Astrocyte of the hippocampus (primary cell): ENCODE measurements around the gene ABHD6.
"Not testable (repeated sequence)": the region's sequence is repeated elsewhere in the genome, so short reads cannot be mapped to it uniquely, and the experiment has no call there.

ENCODE experiments used
- DNase-seq: peaks from one replicate; pipeline ENCODE4 v3.0.0; 2011; ENCODE audit warnings: low read depth, low spot score

The ABHD6 gene, protein sequence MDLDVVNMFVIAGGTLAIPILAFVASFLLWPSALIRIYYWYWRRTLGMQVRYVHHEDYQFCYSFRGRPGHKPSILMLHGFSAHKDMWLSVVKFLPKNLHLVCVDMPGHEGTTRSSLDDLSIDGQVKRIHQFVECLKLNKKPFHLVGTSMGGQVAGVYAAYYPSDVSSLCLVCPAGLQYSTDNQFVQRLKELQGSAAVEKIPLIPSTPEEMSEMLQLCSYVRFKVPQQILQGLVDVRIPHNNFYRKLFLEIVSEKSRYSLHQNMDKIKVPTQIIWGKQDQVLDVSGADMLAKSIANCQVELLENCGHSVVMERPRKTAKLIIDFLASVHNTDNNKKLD

DNA sequence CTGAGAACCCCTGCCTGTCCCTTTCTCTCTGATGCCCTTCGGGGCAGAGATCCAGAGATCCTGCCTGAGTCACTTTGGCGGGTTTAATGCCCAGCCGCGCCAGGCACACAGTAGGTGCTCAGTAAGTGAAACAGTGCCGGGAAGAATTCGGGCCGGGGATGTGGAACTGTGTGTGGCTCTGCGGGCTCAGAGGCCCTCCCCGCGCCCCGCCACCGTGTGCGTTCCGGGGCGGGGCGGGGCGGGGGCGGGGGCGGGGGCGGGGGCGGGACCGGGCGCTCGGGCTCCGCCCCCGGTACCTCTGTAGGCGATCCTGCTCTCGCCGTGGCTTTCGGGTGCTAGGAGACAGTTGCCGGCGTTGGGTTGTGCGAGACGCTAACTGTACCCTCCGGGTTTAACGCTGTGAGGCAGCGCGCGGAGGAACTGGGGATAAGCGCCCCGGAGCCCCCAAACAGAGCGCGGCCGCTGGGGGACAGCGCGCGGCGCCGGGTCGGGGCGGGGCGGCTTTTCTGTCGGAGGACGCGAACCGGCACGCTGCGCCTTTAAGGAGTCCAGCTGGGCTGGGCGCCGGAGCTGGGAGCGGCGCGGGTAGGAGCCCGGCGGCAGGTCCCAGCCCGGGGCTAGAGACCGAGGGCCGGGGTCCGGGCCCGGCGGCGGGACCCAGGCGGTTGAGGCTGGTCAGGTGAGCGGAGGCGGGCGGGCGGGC is at the start of gene ABHD6:
Gene ABHD6, plus strand, starts transcription at position 555 of the 703 bp plus-strand sequence. CDS start 18,795 bp downstream, outside the sequence.
- peak; percentile 89 for DNase-seq

DNA sequence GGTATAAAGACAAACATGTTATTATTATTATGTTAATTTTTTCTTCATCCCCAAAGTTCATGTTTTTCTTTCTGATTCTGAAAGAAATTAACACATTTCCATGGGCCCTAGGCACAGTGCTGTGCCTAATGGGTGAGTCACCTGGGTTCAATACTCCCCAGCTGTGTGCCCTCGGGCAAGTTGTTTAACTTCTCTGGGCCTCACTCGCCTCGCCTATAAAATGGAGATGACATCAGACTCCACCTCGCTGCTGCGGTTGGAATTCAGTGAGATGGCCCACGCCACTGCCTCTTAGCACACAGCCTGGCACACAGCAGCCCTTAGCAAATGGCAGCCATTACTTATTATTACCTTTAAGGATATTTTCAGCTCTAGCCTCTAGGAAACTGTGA is 49.4 kb upstream of the ABHD6 start:
- no peak for DNase-seq

DNA sequence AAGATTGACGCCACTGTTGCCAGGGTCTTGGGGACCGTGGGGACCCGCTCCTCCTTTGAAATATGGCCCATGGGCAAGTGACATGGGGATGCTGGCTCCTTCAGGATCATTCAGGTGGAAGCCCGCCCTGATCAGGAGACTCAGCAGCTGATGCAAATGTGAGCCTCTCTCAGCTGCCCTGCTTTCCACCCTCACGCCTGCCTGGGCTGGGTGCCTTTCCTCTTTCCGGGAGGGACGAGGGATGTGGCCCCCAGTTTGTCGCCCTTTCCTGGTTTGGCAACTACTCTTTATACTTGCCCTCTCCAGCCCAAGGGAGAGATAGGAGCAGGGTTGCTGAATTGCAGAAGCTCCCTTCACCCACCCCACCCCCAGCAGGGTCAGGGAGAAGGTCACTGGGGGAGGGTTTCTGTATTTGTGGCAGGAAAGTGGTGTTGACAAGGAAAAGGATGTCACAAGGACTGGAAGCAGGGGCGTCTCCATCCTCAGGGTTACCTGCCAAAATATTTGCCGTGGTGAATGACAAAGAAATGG is 48.6 kb upstream of the ABHD6 start:
- no peak for DNase-seq

DNA sequence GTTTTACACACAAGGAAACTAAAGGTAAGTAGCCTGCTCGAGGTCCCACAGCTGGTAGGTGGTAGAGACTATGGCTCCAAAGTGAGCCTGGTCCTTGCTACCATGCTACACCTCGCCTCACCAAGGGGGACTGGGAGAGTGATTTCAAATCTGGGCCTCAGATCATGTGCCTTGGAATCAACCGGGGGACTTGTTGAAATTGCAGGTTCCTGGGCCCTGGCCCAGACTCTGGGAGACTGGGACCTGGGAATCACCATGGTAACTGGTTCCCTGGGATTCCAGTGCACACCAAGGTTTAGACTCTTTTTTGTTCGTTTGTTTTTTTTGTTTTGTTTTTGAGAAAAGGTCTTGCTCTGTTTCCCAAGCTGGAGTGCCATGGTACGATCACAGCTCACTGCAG is 47.9 kb upstream of the ABHD6 start:
- DNase-seq = no peak

DNA sequence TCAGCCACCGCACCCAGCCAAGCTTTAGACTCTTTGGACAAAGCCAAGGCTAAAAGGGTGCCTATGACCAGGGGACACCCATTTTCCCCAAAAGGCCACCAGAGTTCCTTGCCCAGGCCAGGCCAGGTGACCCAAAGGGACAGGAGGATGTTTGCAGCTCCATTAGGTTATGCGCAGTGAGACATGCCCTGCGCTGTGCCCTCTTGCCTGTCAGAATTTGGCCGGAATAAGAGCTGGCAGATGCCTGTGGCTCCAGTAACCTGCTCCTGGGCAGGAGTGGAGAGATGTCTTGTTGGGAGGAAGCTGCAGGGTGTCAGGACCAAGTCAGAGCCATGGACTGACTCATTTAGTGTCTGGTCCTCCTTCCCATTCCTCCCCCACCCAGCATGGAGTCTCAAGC is 47.3 kb upstream of the ABHD6 start:
- DNase-seq = no peak

DNA sequence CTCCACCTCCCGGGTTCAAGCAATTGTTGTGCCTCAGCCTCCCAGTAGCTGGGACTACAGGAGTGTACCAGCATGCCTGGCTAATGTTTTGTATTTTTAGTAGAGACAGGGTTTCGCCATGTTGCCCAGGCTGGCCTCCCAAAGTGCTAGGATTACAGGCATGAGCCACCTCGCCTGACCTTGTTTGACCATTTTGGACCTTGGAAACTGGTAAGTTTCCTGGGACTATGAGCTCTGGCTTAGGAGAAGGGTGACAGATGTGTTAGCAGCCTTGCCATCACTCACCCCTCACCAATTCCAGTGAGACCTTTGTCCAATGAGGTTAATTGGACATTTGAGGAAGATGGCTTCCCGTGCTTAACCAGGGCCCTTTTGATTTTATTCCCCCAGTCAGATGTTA is 46.7 kb upstream of the ABHD6 start:
- no peak for DNase-seq

DNA sequence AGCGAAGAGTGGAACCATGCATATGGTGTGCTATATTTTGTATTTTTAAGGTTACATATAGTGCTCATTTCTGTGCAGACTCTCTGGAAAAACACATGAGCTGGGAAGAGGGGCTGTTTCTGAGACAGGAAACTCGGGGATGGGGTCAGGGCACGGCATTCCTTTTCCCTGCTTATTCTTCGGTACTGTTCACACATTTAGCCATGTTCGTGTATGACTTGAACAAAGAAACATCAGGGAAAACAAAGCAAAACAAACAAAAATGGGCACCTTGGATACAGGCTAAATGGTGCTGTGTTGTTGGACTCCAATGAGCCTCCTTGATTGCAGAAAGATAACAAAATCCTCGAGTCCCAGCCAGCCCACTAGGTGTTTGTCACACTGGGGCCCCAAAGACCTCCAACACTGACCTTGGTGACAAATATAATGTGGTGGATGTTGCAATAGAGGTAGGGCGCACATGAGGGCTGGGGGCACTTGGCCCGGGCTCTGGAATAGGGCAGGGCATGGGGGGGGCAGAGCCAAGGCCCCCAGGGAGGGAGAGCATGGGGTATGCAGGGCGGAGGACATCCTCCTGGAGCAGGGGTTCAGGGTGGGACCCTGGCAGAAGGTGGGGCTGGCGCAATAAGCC is 46.1 kb upstream of the ABHD6 start:
- no peak for DNase-seq

DNA sequence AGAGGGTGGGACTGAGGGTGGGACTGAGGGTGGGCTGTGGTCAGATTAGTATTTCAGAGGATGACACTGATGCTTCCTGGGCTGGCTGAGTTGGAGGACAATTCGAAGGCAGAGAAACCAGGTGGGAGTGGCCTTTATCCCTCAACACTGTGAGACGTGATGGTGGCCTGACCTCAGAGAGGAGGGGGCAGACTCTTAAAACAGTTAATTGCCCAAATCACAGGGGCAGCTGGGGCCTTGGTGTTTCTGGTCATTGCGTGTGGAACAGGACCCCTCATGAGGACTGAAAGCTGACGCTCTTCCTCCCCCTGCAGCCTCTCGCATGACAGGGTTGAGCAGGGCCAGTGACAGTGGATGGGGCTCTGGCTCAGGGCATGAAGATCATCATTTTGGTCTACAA is 45.5 kb upstream of the ABHD6 start:
- no peak for DNase-seq

DNA sequence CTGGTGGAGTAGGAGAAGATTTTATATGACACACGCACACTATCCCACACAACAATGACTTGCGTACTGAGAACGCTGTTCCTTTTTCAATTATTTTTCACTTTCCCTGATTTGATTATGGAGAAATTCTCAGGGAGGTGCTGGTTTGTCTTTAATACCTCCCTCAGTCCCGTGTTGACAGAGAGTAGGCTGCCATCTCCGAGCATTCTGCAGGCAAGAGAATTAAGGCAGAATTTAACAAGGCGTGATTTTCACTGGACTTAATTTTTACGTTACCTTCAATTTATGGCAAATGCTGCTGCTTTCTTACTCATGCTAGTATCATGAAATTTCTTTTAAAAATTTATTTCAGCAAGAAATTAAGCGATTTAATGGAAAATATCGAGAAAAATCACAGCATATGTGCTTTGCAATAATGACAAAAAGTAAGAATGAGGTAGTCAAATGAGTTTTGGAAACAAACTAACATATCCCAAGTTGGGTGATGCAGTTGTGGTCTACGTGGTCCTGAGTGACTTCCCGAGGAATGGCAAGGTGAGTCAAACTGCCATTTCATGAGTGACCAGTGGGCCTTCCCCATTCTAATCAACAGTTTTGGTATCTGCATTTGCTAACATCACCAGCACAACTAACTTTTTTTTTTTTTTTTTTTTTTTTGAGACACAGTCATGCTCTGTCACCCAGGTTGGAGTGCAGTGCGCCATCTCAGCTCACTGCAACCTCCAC is 43.7 kb upstream of the ABHD6 start:
- no peak for DNase-seq

DNA sequence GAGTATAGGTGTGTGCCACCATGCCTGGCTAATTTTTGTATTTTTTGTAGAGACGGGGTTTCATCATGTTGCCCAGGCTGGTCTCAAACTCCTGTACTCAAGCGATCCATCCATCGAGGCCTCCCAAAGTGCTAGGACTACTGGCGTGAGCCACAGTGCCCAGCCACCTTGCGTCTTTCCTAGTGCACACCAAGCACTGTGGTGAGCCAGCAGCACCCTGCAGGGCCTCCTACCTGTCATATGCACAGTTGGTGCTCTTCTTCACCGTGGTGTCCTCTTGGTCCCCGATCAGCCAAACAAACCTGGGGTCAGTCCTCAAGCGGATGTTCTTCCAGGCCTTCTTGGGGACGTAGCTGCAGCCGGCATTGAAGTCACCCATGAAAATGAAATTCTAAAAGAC is 40.0 kb upstream of the ABHD6 start:
- DNase-seq = no peak

DNA sequence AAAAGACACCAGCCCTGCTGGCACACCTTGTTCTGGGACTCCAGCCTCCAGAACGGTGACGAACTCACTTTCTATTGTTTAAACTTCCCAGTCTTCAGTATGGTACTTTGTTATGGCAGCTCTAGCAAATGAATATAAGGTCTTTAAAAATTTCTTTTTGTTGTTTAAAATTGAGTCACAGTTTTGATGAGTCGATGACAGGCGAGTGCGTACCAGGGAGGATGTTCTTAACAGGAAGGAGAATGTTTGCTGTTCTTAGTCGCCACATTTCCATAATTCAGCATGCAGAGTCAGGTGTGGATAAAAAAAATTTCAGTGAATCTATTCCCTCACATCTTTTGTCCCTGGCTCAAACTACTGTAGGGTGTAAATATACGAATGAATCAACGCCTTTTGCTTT is 39.2 kb upstream of the ABHD6 start:
- DNase-seq = no peak

DNA sequence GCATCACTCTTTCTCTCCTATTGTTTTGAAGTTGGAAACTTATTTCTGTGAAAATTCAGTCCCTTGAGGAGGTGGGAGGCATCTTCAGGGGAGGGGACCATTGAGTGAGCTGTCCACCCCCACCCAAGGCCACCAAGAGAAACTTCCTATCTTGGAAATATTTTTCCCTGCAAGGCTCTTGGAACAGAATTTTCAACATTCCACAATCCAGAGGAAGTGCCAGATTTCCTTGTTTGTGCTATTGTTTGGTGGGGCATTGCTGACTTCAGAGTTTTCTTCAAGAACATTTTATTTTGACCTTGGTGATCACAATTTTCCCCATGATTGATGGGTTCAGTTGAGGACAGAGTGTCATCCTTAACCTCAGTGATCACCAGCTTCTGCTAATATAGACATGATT is 38.8 kb upstream of the ABHD6 start:
- DNase-seq = no peak

DNA sequence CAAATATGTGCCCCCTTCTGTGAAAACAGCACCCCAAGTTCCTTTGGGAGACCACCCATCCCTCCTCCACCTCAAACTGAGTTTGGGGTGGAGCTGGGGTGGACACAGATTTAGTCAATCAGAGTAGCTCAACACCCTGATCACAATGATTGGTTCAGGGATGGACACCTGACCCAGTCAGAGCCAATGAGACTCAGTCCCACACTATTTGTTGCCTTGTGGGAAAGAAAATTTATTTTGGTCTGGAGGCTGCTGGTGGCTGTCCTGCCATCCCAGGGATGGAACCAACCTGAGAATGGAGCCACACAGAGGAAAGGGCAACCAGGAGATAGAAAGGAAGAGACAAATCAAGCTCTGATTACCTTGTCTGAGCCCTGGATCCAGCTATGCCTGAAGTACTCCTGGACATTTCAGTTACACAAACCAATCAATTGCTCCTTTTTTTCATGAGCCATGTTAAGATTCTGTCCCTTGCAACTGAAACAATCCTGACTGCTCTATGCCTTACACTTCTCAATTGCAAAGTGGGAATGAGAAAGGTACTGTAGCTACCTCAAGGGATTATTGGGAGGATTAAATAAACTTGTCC is 37.4 kb upstream of the ABHD6 start:
- no peak for DNase-seq

DNA sequence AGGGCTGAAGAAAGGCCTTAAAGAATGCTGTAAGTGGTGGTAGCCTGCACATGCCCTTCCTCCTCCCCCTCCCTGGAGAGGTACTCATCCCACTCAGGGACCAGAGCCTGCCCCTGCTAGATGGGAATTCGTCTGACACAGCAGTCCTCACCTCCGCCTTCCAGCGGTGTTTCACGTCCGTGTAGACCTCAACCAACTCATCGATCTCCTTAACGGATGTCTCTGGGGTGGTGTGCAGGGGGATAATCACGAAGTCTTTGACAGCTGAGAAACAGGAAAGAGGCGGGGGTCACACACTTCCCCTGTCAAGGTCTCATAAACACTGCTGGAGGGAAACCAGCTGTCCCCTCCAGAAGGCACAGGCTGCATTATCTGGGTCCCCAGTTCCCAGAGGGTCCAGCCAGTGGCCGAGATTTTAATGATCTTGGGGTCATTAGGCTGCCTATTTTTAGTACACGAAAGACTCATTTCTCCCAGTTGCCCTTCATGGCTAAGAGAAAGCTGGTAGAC is 36.7 kb upstream of the ABHD6 start:
- DNase-seq = no peak

DNA sequence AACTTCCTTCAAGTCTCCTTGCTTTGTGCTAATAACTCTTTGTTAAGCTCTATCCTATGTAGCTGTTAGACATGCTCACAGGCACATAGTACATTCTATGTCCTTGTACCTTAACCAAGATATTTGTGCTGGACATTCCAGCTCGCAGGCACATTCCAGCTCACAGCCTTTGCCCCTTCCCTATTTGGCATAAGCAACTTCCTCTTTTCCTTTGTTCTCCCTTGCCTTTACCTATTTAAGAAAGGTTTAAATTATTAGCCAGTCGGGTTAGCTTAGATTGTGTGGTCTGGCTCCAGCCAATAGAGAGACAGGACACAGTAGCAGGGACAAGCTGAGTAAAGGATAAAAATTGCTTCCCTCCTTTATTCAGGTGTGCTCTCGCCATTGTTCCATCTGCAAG is 36.1 kb upstream of the ABHD6 start:
- not testable (repeated sequence) for DNase-seq

DNA sequence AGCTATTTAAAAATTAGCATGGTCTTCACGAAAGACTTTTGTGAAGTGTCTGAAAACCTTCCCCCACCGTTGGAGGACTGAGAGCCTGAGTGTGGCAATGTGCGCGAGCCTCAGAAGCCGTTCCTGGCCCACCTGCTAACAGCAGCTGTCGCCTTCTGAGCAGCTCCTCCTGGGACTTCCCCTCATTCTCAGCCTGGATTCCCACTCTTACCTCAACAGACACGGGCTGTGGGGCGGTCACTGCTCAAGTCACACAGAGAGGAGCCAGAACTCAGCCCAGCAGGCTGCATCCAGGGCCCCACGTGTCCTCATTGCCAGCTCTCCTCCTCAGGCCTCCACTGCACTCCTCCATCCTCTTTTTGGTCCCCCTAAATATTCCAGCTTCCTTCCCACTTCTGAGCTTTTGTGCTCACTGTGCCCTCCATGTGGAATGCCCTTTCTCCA is 34.7 kb upstream of the ABHD6 start:
- DNase-seq = no peak

DNA sequence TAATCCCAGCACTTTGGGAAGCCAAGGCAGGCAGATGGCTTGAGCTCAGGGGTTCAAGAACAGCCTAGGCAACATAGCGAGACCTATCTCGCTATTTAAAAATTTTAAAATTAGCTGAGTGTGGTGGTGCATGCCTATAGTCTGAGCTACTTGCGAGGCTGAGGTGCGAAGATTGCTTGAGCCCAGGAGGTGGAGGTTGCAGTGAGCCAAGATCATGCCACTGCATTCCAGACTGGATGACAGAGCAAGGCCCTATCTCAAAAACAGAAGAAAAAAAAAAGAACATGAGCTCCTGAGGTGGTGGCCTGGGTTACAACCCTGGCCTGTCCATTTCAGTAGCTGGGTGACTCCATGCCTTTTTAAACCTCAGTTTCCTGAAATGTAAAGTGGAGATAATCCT is 34.1 kb upstream of the ABHD6 start:
- DNase-seq = no peak

DNA sequence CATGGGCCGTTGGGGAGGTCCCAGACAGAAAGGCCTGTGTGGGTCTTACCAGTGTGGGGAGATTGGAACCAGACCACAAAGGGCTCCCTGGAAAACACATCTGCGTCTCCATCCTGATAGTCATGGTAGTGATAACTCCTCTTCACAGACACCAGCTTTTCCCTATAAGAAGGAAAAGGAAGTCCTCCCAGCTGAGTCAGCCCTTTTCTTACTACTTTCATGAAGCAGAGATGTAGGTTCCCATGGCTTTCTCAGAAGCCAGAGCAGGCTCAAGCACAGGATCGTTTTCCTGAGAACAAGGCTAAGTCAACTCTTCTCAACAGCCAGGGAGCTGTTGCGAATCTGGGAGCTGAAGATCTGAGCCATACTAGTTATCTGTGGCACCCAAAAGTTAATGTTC is 32.9 kb upstream of the ABHD6 start:
- DNase-seq = no peak

DNA sequence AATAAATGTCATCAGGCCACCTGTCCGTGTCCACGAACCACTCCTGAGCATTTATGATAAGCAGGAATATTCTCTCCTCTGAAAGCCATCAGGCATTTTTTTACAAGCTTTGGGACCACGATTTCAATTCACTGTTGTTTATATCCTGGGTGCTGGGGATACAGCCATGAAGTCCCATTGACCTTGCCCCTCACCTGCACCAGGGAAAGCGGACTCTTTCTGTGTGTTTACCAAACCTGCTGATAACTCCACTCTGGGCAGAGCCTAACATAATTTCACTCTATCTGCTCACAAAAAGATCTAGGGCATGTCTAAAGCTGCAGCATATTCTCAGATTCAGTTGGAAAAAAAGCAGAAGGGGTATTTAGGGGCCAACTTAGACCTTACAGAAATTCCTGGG is 31.6 kb upstream of the ABHD6 start:
- DNase-seq = no peak

DNA sequence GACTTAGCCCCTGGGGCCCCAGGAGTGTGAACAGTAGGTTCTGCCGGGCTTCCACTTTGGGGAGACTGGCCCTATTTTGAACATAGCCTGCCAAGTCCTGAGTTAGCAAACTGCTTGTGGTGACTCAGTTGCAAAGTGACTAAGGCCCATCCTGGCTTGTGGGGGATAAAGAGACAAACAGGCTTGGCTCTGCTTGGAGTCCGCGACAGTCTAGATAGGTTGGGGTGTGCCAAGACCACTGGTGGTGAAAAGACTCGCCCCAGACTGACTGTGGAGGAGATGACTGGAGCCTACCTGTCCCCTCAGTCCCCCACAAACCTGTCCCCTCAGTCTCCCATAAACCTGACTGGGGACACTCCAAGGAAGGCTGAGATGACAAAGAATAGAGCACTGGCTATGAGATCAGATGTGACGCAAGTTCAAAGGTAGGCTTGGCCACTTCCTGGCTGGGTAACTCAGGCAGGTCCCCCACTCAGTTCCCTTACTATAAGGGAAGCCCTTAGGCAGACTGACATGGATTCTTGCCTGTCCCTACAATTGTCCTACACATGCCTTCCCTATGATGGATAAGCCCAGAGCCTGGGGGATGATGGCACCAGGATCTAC is 31.1 kb upstream of the ABHD6 start:
- DNase-seq = peak; percentile 39

DNA sequence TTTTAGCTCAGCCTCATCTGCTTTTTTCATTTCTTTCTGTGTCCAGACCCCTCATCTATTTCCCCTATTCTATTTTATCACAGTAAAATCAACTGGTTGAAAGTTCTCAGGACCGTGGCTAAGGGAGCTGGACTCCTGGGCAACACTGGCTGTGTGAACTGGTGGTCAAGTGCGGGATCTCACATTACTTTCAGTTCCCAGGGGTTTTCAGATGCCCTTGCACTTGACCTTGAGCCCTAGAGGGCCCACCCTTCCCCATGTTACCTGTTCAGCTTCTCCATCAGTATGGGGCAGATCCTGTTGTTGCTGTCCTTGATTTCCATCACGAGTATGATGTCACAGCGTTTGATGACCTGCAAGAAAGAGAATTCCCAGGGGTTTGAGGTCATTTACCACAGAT is 29.6 kb upstream of the ABHD6 start:
- no peak for DNase-seq
